ENCODE results near the gene LRP1.
A peak's percentile ranks its signal among the peaks of the same experiment; 100 is the strongest.

Gene LRP1

DNA sequence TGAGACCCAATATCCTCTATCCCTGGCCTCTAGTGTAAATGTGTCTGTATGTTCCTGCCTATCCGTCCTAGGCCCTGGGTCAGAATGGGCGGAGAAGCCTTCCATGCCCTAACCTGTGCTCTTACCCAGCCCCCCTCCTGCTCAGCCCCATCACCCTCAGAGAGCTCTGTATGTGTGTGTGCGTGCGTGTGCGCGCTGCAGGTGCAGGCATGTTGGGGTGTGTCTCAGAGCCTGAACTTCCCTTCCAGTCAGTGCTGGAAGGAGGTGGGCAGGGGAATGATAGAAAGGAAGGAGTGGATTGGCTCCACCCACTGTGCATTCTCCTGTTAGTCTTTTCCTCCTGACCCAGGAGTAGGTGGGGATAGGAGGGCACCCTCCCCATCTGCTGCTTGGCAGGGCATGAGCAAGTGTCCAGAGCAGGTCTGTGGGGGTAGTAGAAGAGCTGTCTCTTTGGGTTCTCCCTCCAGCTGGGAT is 32.1 kb upstream of the LRP1 start:
- H3K27ac ChIP-seq, result peak overlapping the region; percentile 47
- no peak for TF ChIP-seq CTCF (IDR thresholded peaks at IDR 0.05)

DNA sequence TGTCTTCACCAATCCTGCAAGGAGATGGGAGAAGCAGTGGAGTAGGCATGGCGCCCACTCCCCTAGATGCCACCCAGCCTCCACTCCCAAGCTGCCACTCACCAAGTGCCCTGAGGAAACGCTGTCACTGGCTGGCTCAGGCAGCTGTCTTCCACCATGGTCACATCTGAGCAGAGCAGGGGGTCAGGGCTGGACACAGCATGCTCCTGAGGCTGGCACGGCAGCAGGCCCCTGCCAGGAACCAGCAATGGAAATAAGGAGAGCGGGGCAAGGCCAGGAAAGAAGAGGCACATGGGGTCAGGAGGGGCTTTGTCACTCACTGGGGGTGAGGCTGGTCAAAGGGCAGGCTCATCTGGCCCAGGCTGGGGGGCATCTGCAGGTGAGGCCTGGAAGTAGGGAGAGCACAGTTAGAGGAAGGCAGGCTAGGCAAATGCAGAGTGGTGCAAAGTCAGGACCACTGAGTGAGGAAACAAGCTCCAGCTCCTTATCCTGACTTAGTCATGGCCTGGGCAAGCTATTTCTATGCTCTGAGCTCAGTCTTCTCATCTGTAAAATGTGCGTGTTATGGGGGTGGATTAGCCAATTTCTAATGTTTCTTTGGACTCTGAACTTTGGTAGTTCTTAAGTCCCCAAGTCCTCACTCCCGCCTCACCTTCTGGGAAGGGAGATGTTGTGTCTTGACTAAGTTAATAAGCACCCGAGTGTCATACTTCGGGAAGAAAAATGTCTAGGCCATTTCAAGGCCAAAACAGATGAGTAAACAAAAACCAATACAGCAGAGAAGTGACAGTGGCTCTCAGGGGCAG is 31.3 kb upstream of the LRP1 start:
- TF ChIP-seq CTCF (IDR thresholded peaks at IDR 0.05) (no peak), ZFX (IDR thresholded peaks at IDR 0.05; ENCODE audit: borderline replicate concordance) (no peak)
- peak overlapping the region; percentile 47 for H3K27ac ChIP-seq

GRCh38 chr12:57097554-57097835 is 30.8 kb upstream of the LRP1 start:
- peak overlapping the region; percentile 17; the same call in 1 of the 2 replicates for H3K27ac ChIP-seq
- TF ChIP-seq CTCF (IDR thresholded peaks at IDR 0.05) (no peak), ZFX (IDR thresholded peaks at IDR 0.05; ENCODE audit: borderline replicate concordance) (no peak)

- peak overlapping the region; percentile 17; the same call in 1 of the 2 replicates for H3K27ac ChIP-seq
- no peak for TF ChIP-seq CTCF (IDR thresholded peaks at IDR 0.05)
- TF ChIP-seq ZFX (IDR thresholded peaks at IDR 0.05; ENCODE audit: borderline replicate concordance), result no peak
Observed at GRCh38 chr12:57098546-57098945, 29.7 kb upstream of the LRP1 start.

- TF ChIP-seq CTCF (IDR thresholded peaks at IDR 0.05), result no peak
- TF ChIP-seq ZFX (IDR thresholded peaks at IDR 0.05; ENCODE audit: borderline replicate concordance), result no peak
- no peak overlapping the region for H3K27ac ChIP-seq
Observed at GRCh38 chr12:57099047-57099714, 29.1 kb upstream of the LRP1 start.

GRCh38 chr12:57099766-57100165 is 28.5 kb upstream of the LRP1 start:
- peak overlapping the region; percentile 27; the same call in 1 of the 2 replicates for H3K27ac ChIP-seq
- TF ChIP-seq CTCF (IDR thresholded peaks at IDR 0.05) (no peak), ZFX (IDR thresholded peaks at IDR 0.05; ENCODE audit: borderline replicate concordance) (no peak)

Data from 22Rv1 (cell line).